Measurements from ENCODE around the gene RPTOR. TPM values are rescaled to one million over a fixed set of nuclear protein-coding genes. Genes with fewer than 3 reads are reported as not detected.

The RPTOR gene
- polyA plus RNA-seq, 1 experiment: 10.8 TPM

DNA sequence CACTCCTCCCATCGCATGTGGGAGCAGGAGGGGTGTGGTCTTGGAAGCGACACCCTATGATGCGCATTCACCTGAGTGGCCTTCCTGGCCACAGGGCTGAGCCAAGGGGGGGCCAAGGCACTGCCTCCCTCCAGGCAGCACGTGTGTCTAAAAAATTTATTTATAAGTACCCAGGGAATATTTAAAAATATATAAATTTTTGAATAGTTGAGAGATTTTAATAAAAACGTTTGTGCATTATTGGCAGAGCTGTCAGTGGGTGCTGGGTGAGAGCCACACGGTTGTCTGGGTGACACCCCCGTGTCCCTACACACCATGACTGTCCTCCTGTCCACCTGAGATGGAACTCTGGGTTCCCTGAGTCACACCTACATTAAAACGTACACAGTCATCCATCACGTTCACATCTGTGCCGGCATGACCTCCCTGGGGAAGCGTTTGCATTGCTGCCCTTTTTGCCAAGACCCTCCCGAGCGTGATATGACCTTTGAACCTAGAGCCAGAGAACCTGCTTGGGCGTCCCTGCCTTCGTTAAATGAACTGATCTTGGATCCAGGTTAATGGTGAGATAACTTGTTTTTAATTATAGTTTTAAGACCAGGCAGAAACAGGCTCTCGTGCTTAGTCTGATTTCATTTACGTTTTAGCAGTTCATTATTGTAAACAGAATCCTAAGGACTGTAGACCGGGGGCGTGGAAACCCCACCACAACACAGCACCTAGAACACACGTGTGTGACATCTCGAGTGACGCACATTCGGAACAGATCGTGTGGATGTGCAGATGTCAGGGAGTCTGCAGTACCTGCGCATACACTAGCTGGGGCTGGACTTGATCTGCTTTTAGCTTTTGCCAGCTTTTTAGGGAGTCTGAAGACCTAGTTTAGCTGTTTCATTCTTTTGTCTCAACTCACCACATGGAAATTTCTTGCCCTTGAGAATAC lies 254.2 kb downstream of the RPTOR start:
- Histone ChIP-seq H3K4me3 (ENCODE audit: low read depth, low read length) (no peak overlapping the region), H3K36me3 (ENCODE audit: control insufficient read depth, insufficient read depth, low read length) (peaks cover 3% of the 10 kb centered on the region), H3K27me3 (ENCODE audit: control insufficient read depth, insufficient read depth, low read length) (no peaks in the 10 kb centered on the region)
- TF ChIP-seq, protein P1, sequence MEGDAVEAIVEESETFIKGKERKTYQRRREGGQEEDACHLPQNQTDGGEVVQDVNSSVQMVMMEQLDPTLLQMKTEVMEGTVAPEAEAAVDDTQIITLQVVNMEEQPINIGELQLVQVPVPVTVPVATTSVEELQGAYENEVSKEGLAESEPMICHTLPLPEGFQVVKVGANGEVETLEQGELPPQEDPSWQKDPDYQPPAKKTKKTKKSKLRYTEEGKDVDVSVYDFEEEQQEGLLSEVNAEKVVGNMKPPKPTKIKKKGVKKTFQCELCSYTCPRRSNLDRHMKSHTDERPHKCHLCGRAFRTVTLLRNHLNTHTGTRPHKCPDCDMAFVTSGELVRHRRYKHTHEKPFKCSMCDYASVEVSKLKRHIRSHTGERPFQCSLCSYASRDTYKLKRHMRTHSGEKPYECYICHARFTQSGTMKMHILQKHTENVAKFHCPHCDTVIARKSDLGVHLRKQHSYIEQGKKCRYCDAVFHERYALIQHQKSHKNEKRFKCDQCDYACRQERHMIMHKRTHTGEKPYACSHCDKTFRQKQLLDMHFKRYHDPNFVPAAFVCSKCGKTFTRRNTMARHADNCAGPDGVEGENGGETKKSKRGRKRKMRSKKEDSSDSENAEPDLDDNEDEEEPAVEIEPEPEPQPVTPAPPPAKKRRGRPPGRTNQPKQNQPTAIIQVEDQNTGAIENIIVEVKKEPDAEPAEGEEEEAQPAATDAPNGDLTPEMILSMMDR (IDR thresholded peaks at IDR 0.05; ENCODE audit: insufficient read depth, low read depth, low read length): no peak
- no peak for DNase-seq (ENCODE audit: low read depth)
- ChIA-PET CTCF (no interaction called here), POLR2A (no interaction called here)

- Histone ChIP-seq H3K36me3 (ENCODE audit: control insufficient read depth, insufficient read depth, low read length) (peaks cover 3% of the 10 kb centered on the region), H3K4me3 (ENCODE audit: low read depth, low read length) (no peak overlapping the region), H3K27me3 (ENCODE audit: control insufficient read depth, insufficient read depth, low read length) (no peaks in the 10 kb centered on the region)
- no peak for DNase-seq (ENCODE audit: low read depth)
- TF ChIP-seq, protein P1 (IDR thresholded peaks at IDR 0.05; ENCODE audit: insufficient read depth, low read depth, low read length): no peak
- POLR2A ChIA-PET: no interaction called here
- CTCF ChIA-PET: interaction anchor here (0.7 to 1.3 kb wide), 2 partner anchors 13 to 16 kb away, joined by 3 read pairs; no protein-coding TSS in a partner anchor
These were observed 255.2 kb downstream of the RPTOR start for GRCh38 chr17:80799538-80800480.

DNA sequence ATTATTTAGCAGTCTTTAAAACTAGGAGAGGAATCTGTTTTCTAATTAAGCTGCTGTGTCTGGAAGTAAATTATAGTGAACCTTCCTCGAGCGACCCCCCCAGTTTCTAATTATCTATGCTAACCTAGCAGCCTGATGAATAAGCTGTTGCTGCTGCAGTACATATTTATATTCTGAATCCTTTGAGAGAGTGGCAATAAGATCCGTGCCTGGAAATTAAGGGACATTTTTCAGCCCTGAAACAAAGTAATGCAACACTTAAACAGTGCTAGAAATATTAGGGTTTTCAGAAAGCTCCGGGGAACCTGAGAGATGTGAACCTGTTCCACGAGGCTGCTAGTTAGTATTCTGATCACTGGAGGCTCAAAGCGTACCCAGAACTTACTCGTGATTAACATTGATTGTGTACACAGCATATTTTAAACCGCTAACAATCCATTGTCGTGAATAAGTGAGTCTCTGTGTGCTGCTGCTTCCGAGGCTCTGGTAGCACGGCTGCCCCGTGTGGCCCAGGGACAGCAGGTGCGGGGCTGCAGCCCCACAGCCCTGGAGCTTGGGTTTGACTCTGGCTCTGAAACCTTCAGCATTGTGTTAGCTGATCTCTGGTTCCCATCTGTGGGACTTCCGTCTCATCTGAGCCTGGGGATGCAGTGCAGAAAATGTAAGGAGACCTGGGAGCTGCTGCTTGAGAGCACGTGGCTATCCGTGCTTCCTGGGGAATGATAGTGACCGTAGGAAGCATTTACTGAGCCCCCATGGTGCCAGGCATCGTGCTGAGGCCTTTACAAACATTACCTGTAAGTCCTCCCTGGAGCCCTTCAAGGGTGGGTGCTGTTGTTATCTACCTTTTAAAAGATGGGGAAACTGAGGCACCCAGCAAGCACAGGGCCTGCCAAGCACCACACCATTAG lies 256.1 kb downstream of the RPTOR start:
- TF ChIP-seq, protein P1 (IDR thresholded peaks at IDR 0.05; ENCODE audit: insufficient read depth, low read depth, low read length): no peak
- Histone ChIP-seq H3K27me3 (ENCODE audit: control insufficient read depth, insufficient read depth, low read length) (no peaks in the 10 kb centered on the region), H3K4me3 (ENCODE audit: low read depth, low read length) (no peak overlapping the region), H3K36me3 (ENCODE audit: control insufficient read depth, insufficient read depth, low read length) (peaks cover 1% of the 10 kb centered on the region)
- DNase-seq (ENCODE audit: low read depth): no peak
- POLR2A ChIA-PET: no interaction called here
- CTCF ChIA-PET: interaction anchor here (0.6 to 1.3 kb wide), 3 partner anchors 12 to 273 kb away, joined by 3 read pairs; no protein-coding TSS in a partner anchor

- TF ChIP-seq, protein P1 (IDR thresholded peaks at IDR 0.05; ENCODE audit: insufficient read depth, low read depth, low read length): no peak
- Histone ChIP-seq H3K36me3 (ENCODE audit: control insufficient read depth, insufficient read depth, low read length) (no peaks in the 10 kb centered on the region; the same call in none of the 2 replicates), H3K4me3 (ENCODE audit: low read depth, low read length) (no peak overlapping the region), H3K27me3 (ENCODE audit: control insufficient read depth, insufficient read depth, low read length) (no peaks in the 10 kb centered on the region)
- no peak for DNase-seq (ENCODE audit: low read depth)
- CTCF ChIA-PET: interaction anchor here (1.3 kb wide), 1 partner anchor 12 kb away, joined by 4 read pairs; no protein-coding TSS in a partner anchor
- POLR2A ChIA-PET: no interaction called here
These were observed 258.2 kb downstream of the RPTOR start for GRCh38 chr17:80802626-80803450.

Measured in BJ (cell line).